Stimulated activated CD4-positive, alpha-beta T cell treated with anti-CD3 and anti-CD28 coated beads, TNF-alpha, amount 100 ng/mL, for 48 hours (primary cell): ENCODE results near the gene RGS1.

ENCODE experiments used
- DNase-seq, 3 donors: peaks; one replicate each; pipeline ENCODE4 v3.0.0-alpha.2; 2020; ENCODE audit warnings: low read depth in 3 of 3

RGS1 gene

DNA sequence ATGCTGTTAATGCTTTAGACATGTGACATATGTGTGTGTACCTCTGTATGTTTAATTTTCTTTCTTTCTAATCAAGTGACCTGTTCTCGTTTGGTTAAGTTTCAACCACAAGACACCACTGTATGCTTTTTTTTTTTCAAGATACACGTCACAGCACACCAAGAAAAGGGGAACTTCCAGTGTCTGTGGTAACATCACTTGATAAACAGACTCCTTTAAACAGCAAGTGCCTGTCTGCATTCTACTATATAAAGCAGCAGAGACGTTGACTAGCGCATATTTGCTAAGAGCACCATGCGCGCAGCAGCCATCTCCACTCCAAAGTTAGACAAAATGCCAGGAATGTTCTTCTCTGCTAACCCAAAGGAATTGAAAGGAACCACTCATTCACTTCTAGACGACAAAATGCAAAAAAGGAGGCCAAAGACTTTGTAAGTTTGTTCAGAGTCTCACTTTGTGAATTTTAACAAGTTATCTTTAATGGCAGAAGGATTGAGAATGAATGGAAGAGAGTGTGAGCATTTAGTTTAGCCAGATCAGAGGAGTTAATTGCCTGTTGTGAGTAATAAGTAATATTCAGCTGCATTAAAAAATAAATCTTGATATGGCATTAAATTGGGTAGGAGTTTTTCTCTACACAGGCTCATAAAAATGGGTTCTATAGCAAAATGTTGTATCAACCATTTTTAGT, at the start of gene RGS1:
Gene RGS1, plus strand, starts transcription at position 275 of the 691 bp plus-strand sequence. Its CDS starts 20 bp downstream, at position 295.
- DNase-seq = peak in 1 of 3 donors; percentile 11

- DNase-seq = no peak
These were observed 48.3 kb upstream of the RGS1 start for GRCh38 chr1:192527111-192527795.

GRCh38 chr1:192527950-192528349, 47.6 kb upstream of the RGS1 start:
- DNase-seq = no peak

- no peak for DNase-seq
These were observed 46.4 kb upstream of the RGS1 start for GRCh38 chr1:192529031-192529755.

- DNase-seq = no peak
These were observed 45.8 kb upstream of the RGS1 start for GRCh38 chr1:192529811-192530210.

GRCh38 chr1:192530254-192530653, 45.3 kb upstream of the RGS1 start:
- no peak for DNase-seq

- DNase-seq = peak in 1 of 3 donors; percentile 23
These were observed 44.4 kb upstream of the RGS1 start for GRCh38 chr1:192531037-192531703.

GRCh38 chr1:192534666-192535065, 40.9 kb upstream of the RGS1 start:
- DNase-seq = no peak

GRCh38 chr1:192535916-192536664, 39.5 kb upstream of the RGS1 start:
- no peak for DNase-seq

DNA sequence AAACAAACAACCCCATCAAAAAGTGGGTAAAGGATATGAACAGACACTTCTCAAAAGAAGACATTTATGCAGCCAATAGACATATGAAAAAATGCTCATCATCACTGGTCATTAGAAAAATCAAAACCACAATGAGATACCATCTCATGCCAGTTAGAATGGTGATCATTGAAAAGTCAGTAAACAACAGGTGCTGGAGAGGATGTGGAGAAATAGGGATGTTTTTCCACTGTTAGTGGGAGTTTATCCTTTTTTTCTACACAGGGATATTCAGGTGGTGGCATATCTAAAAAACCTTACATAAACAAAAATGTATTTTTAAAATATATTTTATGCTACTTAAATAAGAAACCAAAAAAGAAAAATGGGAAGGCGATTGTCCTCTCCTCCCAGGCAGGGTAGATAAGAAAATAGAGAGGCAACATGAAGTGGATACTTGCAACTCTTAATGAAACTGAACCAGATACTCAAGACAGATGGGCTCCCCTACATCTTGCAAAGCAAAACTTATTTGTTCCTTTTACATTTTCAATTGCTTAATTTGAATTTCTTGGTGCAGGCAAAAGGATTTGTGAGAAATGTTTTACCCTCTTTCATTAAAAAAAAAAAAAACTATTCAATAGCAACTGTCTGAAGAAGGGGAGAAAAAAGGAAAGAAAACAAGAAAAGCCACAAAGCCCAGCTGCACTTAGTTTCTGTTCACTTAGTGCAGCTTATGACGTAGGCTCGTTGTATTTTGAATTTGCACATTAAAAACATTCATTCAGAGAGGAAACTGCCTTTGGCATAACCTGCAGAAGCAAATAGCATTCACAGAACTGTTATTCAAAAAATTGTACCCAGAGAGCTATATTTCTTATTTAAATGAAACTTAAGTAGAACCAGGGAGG, 36.9 kb upstream of the RGS1 start:
- DNase-seq = no peak

GRCh38 chr1:192539297-192540092, 36.1 kb upstream of the RGS1 start:
- no peak for DNase-seq

GRCh38 chr1:192543445-192543844, 32.1 kb upstream of the RGS1 start:
- no peak for DNase-seq

GRCh38 chr1:192545896-192546521, 29.6 kb upstream of the RGS1 start:
- DNase-seq = no peak

- no peak for DNase-seq
These were observed 28.9 kb upstream of the RGS1 start for GRCh38 chr1:192546596-192547190.

DNA sequence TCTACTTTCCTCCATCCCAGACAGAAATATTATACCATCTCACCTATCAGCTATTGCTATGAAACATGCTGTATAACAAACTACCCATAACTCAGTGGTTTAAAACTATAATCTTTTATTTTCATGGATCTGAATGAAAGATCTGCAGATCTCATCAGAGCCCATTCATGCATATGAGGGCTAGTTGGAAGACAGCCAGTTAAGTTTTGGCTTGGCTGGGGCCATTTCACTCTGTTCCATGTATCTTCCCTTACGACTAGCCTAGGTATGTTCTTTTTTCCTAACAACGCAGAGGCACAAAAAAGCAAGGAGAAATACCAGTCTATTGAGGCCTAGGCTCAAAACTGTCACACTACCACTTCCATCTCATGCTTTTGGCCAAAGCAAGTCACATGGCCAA, 28.1 kb upstream of the RGS1 start:
- no peak for DNase-seq

DNA sequence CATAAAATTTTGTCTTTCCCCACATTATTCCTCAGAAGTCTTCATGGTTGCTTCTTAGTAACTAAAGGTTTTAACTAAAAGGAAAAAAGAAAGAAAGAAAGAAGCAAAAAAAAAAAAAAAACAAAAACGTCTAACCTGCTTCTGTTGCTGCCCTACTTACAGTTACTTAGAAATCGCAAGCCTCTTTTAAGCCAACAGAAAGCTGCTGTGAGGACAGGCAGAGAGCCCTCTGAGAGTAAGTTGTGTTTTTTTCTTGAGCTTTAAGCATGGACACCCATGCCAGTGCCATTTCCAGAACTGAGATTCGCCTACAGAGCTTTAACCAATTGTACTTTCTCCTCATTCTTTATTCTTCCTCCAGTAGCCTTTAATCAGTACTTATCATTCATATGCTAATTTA, 25.6 kb upstream of the RGS1 start:
- no peak for DNase-seq

- DNase-seq = no peak
These were observed 24.5 kb upstream of the RGS1 start for GRCh38 chr1:192550922-192551534.

GRCh38 chr1:192552760-192553191, 22.8 kb upstream of the RGS1 start:
- no peak for DNase-seq
